Sciatic nerve (tissue), 2 donors: Measurements from ENCODE around the gene ZP2. TPM values are rescaled to one million over a fixed set of nuclear protein-coding genes. Genes with fewer than 3 reads are reported as not detected.
"Not testable (repeated sequence)": the region's sequence is repeated elsewhere in the genome, so short reads cannot be mapped to it uniquely, and the experiment has no call there.

Experiments
- ATAC-seq: fragments of 200-7000 bp; cut with Tn5 transposase; one replicate; pipeline ENCODE4 v1.9.1; 2020; ENCODE audit warnings: mild to moderate bottlenecking, moderate library complexity
- DNase-seq: peaks from one replicate; pipeline ENCODE4 v3.0.0-alpha.2; 2020; ENCODE audit warnings: low spot score
- intact Hi-C: fragments of 100-400 bp; cut with DNase I; formaldehyde crosslinking; loops from one replicate; pipeline ENCODE4 v1.14.2; 2022
- total RNA-seq: library from RNA; stranded (reverse); fragmentation: NEBNext Ultra II Directional; extraction: Animal tissue kit (Norgen Biotek cat#: 25700); gene quantifications from one replicate; pipeline ENCODE4 v1.2.1, GENCODE V29; 2021
- donor health status: DM: no; HTN: no; CAD: no.
- donor health status: DM: no; HTN: no; CAD: no.

Gene ZP2
- total RNA-seq, 1 donor from 2014 or later = not detected

DNA sequence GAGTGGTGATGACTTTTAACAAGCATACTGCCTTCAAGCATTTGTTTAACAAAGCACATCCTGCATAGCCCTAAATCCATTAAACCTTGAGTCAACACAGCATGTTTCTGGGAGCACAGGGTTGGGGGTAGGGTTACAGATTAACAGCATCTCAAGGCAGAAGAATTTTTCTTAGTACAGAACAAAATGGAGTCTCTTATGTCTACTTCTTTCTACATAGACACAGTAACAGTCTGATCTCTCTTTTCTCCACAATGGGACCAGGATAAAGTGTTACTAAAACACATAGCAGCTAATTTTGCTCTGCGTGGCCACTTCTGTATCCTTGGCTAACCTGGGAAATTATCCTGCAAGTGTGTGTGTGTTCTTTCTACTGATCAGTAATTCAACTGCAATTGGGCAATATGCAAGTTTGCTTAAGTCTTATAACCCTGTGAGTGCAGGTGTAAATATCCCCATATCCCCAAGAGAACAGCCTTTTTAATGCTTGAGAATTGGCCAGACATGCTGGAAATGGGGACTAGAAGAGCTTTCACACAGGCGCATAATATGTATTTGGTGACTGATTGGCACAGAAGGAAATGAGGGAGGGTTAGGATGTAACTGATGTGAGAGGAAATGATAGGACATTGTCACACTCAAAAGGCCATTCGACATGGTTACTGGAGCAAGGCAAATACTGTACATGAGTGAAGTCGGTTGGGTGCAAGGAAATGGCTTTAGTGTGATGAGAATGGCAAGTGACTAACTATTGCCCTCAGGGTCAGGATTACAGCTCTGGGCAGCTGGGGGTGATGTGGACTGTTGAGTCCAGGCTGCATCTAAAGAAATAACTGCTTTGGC, 11.3 kb upstream of the ZP2 start:
- no peak for DNase-seq
- no peak for ATAC-seq
- intact Hi-C loops = no loop called here

DNA sequence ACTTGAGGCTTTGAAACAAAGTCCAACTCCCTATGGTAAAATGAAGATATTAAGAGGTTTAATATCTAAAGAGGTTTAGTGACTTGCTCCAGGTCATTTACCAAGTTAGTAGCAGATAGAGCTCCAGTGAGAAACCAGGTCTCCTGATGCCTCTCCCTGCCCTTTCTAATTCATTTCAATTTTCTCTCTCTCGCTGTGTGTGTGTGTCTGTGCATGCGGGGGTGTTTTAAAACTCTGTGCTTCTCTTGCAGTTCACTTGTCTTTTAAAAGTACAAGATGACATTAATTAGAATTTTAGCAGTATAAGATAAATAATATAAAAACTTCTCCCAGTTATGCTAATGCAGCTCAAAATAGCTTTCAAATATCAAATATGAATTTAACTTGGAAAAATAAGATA, 8.2 kb upstream of the ZP2 start:
- no peak for DNase-seq
- no peak for ATAC-seq
- intact Hi-C loops = no loop called here

DNA sequence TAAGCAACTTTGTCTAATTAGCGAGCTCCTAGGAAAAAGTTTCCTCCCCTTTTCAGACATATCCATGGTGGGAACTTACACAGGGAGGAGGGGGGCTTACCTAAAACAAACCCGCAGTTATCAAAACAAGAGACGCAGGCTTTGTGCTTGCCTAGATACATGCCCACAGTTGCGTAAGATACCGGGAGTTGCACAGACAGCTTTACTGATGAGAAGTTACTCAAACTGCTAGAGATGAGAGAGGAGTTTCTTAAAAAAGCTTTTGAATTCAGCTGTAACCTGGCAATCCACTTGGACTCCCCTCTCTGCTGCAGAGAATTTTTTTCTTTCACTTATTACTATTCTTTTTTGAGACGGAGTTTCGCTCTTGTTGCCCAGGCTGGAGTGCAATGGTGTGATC, 6.8 kb upstream of the ZP2 start:
- DNase-seq = no peak
- no peak for ATAC-seq
- intact Hi-C loops = no loop called here

DNA sequence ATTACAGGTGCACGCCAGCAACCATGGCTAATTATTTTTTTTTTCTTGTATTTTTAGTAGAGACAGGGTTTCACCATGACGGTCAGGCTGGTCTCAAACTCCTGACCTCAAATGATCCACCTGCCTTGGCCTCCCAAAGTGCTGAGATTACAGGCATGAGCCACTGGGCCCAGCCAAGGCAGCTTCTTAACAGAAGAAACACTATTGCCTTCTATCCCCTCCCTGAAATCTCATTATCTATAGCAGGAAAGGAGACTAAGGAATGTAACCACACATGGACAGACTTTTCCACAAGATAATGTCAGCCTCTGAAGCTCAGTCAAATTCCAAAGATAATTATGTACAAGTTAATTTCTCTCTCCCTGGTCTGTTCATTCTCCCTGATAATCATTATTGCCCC, 5.7 kb upstream of the ZP2 start:
- intact Hi-C loops = no loop called here
- DNase-seq (no peak), ATAC-seq (no peak)

DNA sequence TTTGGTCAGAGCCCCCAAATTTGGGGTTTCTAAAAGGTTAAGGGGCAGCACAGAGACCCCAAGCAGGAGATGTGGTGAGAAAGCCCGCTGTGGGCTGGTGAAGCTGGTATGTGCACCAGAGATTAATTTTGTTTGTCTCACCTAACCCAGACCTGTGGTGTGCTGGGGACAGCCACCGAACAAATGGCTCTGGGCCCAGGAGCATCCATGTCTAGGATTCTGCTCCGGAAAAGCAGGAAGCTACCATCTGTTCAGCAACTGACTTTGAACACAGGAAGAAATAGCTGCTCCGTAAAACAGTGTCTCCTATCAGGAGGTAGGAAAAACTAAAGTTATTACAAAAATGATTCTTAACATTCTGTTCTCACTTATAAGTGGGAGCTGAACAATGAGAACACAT, 2.7 kb upstream of the ZP2 start:
- ATAC-seq (no peak), DNase-seq (no peak)
- intact Hi-C loops = no loop called here

DNA sequence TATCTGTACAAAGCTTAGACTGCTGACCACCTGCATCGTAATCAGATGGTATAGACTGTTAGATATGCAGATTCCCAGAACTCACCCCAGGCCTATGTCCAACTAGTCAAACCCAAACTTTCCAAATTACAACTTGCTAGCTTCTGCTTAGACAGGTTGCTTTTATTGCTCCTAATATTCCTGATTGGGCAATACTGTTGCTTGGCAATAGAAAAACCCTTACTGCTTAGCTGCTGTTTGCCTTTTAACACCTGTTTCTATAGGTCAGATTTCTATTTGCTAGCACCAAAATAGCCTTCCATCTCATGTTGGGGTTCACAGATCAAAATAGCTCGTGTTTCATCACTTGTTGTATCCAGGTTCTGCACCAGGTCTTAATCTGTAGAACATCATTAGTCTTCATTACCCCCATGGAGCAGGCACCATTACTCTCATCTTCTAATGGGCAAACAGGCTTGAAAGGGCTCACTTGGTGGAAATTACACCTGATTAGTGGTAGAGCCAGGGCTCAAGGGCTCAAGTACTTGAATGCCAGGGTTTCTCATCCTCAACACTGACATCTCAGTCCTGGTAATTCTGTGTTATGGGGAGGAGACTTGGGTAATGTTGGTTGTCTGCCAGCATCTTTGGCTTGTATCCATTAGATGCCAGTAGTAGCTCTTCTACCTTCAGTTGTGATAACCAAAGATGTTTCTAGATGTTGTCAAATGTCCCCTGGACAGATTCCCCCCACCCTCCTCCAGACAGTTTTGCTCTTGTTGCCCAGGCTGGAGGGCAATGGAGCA, 2.7 kb downstream of the ZP2 start:
- intact Hi-C loops = no loop called here
- ATAC-seq (no peak), DNase-seq (no peak)

DNA sequence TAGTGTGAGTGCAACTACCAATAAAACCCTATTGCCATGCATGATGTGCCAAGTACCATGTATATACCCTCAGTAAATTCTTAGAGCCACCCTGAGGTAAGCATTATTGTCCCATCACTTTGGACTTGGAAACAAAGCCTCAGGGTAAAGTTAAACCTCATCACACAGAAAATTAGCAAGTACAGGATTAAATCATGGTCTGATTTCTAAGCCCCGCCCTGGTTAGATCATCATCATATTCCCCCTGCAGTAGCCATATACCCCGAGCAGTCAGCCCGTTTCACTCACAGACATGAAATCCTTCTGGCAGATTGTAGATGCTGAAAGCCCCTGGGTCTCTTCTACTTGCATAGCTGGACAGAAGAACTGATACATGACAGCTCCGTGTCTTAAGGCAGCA, 4.8 kb downstream of the ZP2 start:
- no peak for DNase-seq
- intact Hi-C loops = no loop called here

DNA sequence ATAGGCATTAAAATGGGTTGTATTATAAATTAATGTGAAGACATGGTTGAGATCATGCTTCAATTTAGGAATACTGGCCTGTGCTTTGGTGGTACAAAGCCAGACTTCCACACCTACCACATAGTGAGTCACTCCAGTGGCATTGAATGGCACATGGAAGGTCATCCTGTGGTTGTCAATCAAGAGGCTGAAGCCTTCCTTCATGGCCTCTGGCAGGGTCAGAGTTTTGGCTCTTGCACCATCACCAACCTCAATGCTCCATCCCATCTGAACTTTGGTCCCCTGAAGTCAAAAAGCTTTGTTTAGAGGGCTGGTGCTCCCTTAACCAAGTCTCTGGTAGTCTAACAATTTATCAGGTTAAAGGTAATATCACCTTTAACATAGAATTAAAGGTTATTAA, 6.1 kb downstream of the ZP2 start:
- no peak for ATAC-seq
- intact Hi-C loops = no loop called here

More for the DNA sequence above, 4.8 kb downstream of the ZP2 start:
- no peak for ATAC-seq

DNA sequence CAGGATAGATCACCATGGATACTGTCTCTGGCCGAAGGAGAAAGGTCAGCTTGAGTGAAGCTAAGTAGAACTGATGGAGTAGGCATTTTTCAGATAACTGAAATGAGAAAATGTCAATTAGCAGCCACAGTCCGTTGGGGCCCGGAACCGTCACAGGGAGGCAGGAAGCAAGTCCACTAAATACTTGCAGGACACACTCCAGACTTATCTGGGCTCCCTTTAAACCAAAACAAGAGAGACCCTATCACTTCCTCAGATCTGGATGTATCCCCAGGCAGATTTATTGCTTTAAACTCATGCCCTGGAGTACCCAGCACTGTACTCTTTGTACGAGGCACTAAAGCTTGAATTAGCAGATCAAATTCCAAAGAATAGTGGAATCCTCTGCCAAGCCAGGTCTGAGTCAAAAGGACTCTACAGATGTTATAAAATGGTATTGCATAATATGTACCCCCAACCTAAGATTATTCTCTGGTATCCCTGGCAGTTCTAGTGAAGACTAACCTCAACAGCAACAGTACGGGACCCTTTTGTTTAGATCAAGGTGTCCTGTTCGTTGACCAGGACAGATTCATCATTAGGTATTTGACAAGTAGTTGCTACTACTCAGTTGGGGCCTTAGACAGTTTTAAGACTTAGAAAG, 8.1 kb downstream of the ZP2 start:
- DNase-seq (no peak), ATAC-seq (no peak)
- intact Hi-C loops = no loop called here

More for the DNA sequence above, 6.1 kb downstream of the ZP2 start:
- no peak for DNase-seq

DNA sequence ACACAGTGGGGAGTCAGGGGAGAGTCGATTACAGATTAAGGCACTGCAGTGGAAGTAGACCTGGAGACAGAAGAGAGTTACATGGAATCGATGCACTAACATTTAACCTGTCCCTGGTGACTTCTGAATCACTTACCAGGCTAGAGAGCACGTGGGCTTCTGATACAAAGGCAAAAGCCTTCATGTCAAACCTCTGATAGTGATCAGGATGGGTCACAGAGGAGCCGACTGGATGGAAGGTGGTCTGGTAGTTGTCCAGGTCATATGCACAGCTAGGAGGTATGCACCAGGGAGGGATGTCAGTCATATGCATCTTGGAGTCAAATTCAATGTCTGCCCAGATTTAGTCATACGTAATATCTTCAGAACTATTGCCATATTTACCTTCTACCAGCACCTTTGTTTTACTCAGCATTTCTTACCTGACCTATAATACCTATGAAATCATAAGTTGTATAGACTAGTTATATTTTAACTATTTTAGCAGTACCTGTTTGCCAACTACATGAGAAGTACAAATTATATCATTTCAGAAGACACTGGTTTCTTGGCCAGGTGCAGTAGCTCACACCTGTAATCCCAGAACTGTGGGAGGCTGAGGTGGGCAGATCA, 11.7 kb downstream of the ZP2 start:
- no peak for DNase-seq
- intact Hi-C loops = no loop called here
- ATAC-seq = no peak

DNA sequence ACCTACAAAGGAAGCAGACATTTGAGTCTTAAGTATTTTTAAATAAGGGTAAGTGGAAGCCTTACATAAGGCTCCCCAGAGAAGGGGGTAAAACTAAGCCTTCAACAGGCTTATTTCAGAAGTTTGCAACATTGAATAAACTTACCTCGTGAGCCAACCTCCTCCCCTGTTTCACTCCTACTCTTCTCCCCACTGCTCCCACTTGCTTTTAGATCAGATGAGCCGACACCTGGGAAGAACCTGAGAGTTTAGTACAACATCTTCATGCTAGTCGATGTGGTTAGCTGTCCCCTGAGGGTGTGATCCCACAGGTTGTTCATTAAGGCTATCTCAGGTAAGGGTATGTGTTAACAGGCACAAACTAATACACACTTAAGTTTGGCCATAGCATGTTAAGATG, 13.8 kb downstream of the ZP2 start:
- intact Hi-C loops = no loop called here
- ATAC-seq (no peak), DNase-seq (no peak)

DNA sequence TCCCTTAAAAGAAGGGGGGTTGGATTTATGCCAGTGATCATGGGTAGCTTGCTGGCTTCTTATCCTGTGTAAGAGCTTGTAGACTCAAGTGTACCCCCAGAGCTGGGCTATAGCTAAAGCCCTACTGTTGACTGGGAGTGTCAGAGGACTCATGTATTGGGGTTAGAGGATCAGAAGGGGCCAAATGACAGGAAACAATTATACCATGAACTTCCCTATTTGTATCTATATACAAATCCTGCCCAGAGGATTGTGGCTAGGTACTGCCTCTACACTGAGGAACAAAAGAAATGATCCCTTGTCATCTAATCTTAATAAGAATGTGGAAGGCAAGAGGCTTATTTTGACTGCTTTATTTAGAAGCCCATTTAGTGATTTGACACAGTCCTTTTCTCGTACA, 14.3 kb downstream of the ZP2 start:
- intact Hi-C loops = no loop called here
- ATAC-seq = no peak

DNA sequence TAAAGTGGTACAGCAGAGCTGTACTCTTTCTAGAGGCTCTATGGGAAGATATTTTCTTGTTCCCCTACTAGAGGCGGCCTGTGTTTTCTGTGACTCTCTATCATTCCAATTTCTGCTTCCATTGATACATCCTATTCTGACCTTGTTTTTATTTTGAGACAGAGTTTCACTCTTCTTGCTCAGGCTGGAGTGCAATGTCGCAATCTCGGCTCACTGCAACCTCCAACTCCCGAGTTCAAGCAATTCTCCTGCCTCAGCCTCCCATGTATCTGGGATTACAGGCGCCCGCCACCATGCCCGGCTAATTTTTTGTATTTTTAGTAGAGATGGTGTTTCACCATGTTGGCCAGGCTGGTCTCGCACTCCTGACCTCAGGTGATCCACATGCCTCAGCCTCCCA, 16.0 kb downstream of the ZP2 start:
- ATAC-seq, intact Hi-C loops, DNase-seq: not testable (repeated sequence)

More for the DNA sequence above, 14.3 kb downstream of the ZP2 start:
- no peak for DNase-seq

DNA sequence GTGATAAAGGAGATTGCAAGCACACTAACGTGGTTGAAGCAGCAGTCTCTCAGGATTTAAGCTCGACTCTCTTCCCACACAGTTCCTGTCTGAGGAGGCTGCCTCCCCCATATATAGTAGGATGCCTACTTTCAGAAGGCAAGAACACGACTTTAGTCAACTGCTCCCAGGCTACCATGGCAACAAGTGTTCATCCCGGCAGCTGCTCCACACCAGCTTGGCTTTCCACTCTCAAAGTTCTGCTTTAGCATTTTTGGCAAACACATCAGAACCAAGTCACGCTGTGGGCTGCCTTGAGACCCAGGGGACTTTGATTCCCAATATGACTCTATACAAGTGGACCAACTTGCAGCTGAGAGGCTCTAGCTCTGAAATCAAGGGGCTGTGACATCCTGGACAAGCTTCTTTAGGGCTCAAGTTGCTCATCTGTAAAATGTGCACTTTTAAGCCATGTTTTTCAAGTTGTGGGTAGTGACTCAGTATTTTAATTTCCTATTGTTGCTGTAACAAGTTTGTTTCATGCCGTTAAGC, 16.5 kb downstream of the ZP2 start:
- no peak for ATAC-seq
- intact Hi-C loops = no loop called here
- DNase-seq = no peak

DNA sequence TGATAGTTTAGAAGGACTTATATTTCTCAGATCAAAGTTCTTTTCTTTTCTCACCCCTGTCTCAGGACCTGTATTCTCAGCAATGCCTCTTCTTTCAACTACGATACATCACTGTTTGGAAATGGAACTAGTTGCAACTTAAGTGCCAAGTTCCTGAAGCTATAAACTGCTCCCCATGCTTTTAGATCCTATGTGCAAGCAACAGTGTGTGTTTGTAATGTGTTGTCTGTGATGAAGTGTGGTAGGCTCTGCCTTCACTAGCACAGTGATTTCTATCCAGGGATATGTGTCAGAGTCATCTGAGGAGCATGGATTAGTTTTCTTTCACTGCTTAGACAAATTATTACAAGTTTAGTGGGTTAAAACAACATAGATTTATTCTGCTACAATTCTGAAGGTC, 18.4 kb downstream of the ZP2 start:
- no peak for ATAC-seq
- intact Hi-C loops = no loop called here
- no peak for DNase-seq

DNA sequence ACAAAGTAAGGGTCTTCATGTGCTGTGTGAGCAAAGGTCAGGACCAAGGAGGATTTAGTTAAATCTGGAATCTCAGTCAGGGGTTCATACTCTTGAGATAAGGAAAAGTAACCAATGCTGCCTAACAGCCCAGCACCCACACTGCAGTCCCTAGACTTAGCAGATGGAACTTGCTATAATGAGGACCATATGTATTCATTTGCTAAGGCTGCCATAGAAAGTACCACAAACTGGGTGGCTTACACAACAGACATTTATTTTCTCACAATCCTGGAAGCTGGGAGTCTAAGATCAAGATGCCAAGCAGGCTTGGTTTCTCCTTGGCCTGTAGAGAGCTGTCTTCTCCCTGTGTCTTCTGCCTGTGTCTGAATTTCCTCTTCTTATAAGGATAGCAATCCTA, 20.8 kb downstream of the ZP2 start:
- DNase-seq (no peak), ATAC-seq (no peak)
- intact Hi-C loops = no loop called here

DNA sequence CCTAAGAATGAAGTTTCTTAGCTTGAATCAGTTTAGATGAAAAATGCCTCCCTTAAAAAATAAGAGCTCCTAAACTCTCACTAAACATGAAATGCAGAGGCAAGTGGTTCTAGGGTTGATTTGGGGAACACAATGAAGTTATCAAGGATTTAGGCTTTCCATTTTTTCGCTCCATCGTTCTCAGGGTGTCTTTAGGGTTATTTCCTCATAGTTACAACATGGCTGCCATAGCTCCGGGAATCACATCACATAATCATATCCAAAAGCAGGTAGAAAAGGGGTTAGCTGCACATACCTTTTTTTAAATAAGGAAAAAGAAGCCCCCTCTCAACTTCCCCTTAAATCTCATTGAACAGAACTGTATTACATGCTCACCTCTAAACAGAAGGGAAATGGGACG, 21.4 kb downstream of the ZP2 start:
- intact Hi-C loops = no loop called here
- DNase-seq = no peak
- ATAC-seq = no peak

DNA sequence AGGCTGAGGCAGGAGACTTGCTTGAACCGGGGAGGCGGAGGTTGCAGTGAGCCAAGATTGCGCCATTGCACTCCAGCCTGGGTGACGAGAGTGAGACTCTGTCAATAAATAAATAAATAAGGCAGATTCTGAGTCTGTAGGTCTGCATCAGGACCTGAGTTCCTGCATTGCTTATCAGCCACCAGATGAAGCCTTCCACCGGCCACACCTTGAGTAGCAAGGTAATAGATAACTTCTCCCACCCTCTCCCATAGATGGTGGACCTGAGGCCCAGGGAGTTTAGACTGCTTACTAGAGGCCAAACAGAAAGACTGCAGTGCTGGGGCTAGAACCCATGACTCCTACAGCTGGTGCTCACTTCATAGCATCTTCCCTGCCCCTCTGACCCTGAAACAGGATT, 22.1 kb downstream of the ZP2 start:
- ATAC-seq = no peak
- DNase-seq = no peak
- intact Hi-C loops = loop anchor here (10.0 kb wide), 1 partner anchor 105 kb away; no protein-coding TSS in a partner anchor

DNA sequence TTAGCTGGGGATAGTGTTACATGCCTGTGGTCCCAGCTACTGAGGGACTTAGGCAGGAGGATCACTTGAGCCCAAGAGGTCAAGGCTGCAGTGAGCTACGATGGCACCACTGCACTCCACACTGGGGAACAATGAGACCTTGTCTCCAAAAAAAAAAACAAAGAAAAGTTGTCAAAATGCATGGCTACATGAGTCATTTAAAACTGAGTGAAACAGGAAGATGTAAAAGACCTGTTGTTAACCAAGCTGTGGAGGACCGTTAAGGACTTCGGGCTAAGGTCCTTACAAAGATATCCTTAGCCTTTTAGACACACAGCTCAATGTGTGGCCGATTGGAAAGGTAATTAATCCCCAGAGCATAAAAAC, 25.1 kb downstream of the ZP2 start:
- no peak for ATAC-seq
- intact Hi-C loops = loop anchor here (10.0 kb wide), 1 partner anchor 108 kb away; no protein-coding TSS in a partner anchor
- DNase-seq = no peak
